ENCODE data around the gene PCED1A. TPM values are rescaled to one million over a fixed set of nuclear protein-coding genes. Genes with fewer than 3 reads are reported as not detected.

Gene PCED1A
- total RNA-seq, 3 donors from 2014 or later: 23.4 to 38.0 (median 36.6) TPM

DNA sequence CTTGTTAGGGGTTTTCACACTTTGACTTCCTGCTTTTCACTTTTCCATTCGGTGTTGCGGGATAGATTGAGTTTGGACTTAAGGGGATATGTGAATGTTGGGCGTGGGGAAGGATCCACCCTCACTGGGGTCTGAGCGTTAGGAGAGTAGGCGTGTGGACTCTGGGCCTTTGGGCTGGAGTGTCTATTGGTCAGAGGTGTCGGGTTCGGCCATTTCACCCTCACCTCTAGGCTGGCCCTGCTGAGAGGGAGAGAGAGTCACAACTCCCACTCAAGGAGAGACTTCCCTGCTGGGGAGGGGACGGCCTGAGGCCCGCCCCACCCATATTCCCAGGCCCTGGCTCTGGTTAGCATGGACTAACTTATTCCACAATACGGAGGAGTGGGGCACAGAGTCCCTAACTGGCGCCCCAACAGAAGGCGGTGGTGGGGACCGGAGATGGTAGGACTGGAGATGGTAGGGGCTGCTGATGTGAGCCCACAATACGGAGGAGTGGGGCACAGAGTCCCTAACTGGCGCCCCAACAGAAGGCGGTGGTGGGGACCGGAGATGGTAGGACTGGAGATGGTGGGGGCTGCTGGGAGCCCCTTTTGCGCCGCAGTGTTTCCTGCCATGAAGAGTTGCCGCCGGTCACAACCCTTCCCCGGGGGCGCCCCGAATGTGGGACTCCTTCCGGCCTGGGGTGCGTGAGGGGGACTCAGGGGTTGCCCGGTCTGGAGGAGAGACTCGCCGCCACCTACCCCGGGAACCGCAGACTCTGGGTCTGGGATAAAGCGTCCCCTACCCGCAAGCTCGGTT, 31.4 kb upstream of the PCED1A start:
- peak overlapping the region; percentile 80 to 94 (median 94) for H3K4me3 ChIP-seq
- TF ChIP-seq, protein P1, sequence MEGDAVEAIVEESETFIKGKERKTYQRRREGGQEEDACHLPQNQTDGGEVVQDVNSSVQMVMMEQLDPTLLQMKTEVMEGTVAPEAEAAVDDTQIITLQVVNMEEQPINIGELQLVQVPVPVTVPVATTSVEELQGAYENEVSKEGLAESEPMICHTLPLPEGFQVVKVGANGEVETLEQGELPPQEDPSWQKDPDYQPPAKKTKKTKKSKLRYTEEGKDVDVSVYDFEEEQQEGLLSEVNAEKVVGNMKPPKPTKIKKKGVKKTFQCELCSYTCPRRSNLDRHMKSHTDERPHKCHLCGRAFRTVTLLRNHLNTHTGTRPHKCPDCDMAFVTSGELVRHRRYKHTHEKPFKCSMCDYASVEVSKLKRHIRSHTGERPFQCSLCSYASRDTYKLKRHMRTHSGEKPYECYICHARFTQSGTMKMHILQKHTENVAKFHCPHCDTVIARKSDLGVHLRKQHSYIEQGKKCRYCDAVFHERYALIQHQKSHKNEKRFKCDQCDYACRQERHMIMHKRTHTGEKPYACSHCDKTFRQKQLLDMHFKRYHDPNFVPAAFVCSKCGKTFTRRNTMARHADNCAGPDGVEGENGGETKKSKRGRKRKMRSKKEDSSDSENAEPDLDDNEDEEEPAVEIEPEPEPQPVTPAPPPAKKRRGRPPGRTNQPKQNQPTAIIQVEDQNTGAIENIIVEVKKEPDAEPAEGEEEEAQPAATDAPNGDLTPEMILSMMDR (IDR thresholded peaks at IDR 0.05): no peak
- TF ChIP-seq POLR2A (IDR thresholded peaks at IDR 0.05) (no peak), POLR2AphosphoS5 (IDR thresholded peaks at IDR 0.05) (no peak)
- intact Hi-C loops (cut with DNase I; ENCODE audit: low total_unique reads): no loop called here
- H3K4me1 ChIP-seq: peaks cover 0 to 12% of the 10 kb centered on the region in 2 donors
- no peak overlapping the region for H3K27ac ChIP-seq
- no peaks in the 10 kb centered on the region for H3K9me3 ChIP-seq
- H3K27me3 ChIP-seq: no peaks in the 10 kb centered on the region
- DNase-seq (ENCODE audit: low spot score in 2 of 2): no peak
- no peaks in the 10 kb centered on the region for H3K36me3 ChIP-seq

DNA sequence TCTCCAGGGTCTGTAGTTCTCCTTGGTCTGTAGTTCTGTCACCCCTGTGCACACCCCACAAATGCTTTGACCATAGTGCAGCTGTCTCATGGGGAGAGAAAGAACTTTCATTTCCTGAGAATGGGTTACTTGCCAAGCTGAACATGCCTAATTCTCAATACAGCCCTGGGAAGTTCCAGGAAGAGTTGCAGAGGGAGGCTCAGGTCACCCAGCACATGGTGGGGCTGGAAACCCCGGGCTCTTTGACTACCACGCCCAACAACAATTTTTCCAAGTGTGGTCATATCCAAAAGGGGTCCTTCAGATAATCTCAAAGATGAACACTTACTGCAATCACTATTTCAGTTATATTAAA, 30.6 kb upstream of the PCED1A start:
- no peak for DNase-seq (ENCODE audit: low spot score in 2 of 2)
- intact Hi-C loops (cut with DNase I; ENCODE audit: low total_unique reads): no loop called here
- H3K27me3 ChIP-seq: no peaks in the 10 kb centered on the region
- TF ChIP-seq, protein P1 (IDR thresholded peaks at IDR 0.05): no peak
- TF ChIP-seq POLR2AphosphoS5 (IDR thresholded peaks at IDR 0.05) (no peak), POLR2A (IDR thresholded peaks at IDR 0.05) (no peak)
- H3K36me3 ChIP-seq: no peaks in the 10 kb centered on the region
- H3K9me3 ChIP-seq: no peaks in the 10 kb centered on the region
- peak overlapping the region in 1 of 2 donors; percentile 33 for H3K27ac ChIP-seq
- H3K4me1 ChIP-seq: peaks cover 0 to 12% of the 10 kb centered on the region in 2 donors
- H3K4me3 ChIP-seq: no peak overlapping the region

DNA sequence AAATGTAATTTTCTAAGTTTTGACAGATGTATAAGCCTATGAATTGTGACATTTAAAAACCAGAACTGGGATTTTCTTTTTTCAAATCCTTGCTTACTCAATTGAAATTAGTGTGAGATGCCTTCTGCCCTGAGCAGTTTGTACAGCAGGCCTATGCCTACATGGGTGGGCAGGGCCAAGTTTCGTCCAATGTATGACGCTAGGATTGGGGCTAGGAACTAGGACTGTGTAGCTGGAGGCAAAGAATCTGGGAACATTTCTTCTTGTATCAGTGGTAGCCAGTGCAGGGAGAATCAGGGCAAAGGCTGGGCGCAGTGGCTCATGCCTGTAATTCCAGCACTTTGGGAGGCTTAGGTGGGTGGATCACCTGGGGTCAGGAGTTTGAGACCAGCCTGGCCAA, 28.9 kb upstream of the PCED1A start:
- Histone ChIP-seq H3K36me3 (no peaks in the 10 kb centered on the region), H3K4me3 (no peak overlapping the region), H3K27me3 (no peaks in the 10 kb centered on the region), H3K27ac (no peak overlapping the region), H3K4me1 (peaks cover 0 to under 1% of the 10 kb centered on the region in 2 donors), H3K9me3 (no peaks in the 10 kb centered on the region)
- TF ChIP-seq POLR2A (IDR thresholded peaks at IDR 0.05) (no peak), POLR2AphosphoS5 (IDR thresholded peaks at IDR 0.05) (no peak)
- TF ChIP-seq, protein P1 (IDR thresholded peaks at IDR 0.05): no peak
- intact Hi-C loops (cut with DNase I; ENCODE audit: low total_unique reads): no loop called here
- no peak for DNase-seq (ENCODE audit: low spot score in 2 of 2)

DNA sequence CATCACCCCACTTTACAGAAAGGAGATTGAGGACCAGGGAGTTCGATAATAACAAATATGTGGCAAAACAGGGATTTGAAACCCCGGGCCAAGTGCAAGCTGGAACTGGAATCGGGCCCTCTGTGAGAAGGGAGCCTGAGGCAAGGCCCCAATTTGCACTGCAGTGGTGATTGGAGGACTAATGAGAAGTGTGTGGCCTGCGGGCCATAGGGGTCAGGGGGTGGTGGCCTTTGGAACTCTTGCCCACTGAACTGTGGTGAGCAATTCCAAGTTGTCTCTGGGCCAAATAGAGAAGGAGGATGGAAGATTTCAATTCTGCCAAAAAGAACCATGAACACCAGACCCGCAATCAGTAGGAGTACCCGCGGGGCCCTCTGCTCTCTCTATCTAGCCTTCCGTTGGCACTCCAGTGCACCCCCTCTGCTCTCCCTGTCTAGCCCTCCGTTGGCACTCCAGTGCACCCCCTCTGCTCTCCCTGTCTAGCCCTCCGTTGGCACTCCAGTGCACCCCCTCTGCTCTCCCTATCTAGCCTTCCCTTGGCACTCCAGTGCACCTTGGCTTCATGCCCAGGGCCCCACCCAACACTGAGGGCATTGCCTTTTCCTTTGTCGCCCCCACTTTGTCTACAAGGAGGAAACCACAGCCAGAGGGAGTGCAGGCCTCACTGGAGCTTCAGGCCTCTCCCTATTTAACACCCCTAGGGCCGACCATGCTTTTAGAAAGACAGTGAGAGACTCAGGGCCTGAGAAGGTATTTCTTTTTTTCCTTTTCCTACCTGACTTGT, 26.8 kb upstream of the PCED1A start:
- no peaks in the 10 kb centered on the region for H3K9me3 ChIP-seq
- no peaks in the 10 kb centered on the region for H3K4me1 ChIP-seq
- H3K27ac ChIP-seq: no peak overlapping the region
- no peaks in the 10 kb centered on the region for H3K36me3 ChIP-seq
- TF ChIP-seq POLR2AphosphoS5 (IDR thresholded peaks at IDR 0.05) (no peak), POLR2A (IDR thresholded peaks at IDR 0.05) (no peak)
- TF ChIP-seq, protein P1 (IDR thresholded peaks at IDR 0.05): no peak
- intact Hi-C loops (cut with DNase I; ENCODE audit: low total_unique reads): no loop called here
- H3K27me3 ChIP-seq: no peaks in the 10 kb centered on the region
- H3K4me3 ChIP-seq: no peak overlapping the region
- no peak for DNase-seq (ENCODE audit: low spot score in 2 of 2)

DNA sequence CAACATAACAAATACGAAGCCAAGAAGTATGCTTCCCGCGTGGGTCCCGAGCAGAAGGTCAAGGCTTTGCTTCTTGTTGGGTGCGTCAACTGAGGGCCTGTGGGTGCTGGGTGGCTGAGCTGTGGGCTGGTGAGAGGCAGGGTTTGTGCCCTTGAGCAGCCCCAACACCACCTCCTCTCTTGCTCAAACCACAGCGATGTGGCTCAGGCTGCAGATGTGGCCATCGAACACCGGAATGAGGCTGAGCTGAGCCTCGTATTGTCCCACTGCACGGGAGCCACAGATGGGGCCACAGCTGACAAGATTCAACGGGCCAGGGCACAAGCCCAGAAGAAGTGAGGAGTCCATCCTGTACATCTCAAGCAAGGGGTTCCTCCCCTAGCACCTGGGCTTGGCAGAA, 25.8 kb upstream of the PCED1A start:
- no peaks in the 10 kb centered on the region for H3K4me1 ChIP-seq
- H3K27me3 ChIP-seq: no peaks in the 10 kb centered on the region
- H3K27ac ChIP-seq: no peak overlapping the region
- DNase-seq (ENCODE audit: low spot score in 2 of 2): no peak
- intact Hi-C loops (cut with DNase I; ENCODE audit: low total_unique reads): no loop called here
- no peaks in the 10 kb centered on the region for H3K9me3 ChIP-seq
- TF ChIP-seq POLR2A (IDR thresholded peaks at IDR 0.05): no peak
- no peak for TF ChIP-seq POLR2AphosphoS5 (IDR thresholded peaks at IDR 0.05)
- TF ChIP-seq, protein P1 (IDR thresholded peaks at IDR 0.05): no peak
- no peaks in the 10 kb centered on the region for H3K36me3 ChIP-seq
- H3K4me3 ChIP-seq: no peak overlapping the region

Data from breast epithelium (tissue), 4 donors.